ENCODE measurements around the gene SLC4A1AP. TPM values are rescaled to one million over a fixed set of nuclear protein-coding genes. Genes with fewer than 3 reads are reported as not detected.

SLC4A1AP gene
- polyA plus RNA-seq, 6 donors from 2014 or later, result 14.0 to 25.9 (median 24.1) TPM

- peak overlapping the region in 7 of 8 donors; percentile 33 to 73 (median 58) for H3K4me3 Mint-ChIP-seq
- DNase-seq (no peak), ATAC-seq (ENCODE audit: low read depth in 2 of 2) (no peak)
- H3K4me1 Mint-ChIP-seq, result peaks cover 0 to 11% (median 4%) of the 10 kb centered on the region in 3 donors
- peaks cover 0 to 28% (median 5%) of the 10 kb centered on the region in 7 donors for H3K9me3 Mint-ChIP-seq
- no peak overlapping the region for H3K27ac Mint-ChIP-seq
- peaks cover 4 to 6% of the 10 kb centered on the region in 2 donors for H3K36me3 Mint-ChIP-seq
- H3K27me3 Mint-ChIP-seq, result peaks cover 5 to 36% (median 36%) of the 10 kb centered on the region in 3 donors
Measured at GRCh38 chr2:27736031-27736889, 72.6 kb downstream of the SLC4A1AP start.

DNA sequence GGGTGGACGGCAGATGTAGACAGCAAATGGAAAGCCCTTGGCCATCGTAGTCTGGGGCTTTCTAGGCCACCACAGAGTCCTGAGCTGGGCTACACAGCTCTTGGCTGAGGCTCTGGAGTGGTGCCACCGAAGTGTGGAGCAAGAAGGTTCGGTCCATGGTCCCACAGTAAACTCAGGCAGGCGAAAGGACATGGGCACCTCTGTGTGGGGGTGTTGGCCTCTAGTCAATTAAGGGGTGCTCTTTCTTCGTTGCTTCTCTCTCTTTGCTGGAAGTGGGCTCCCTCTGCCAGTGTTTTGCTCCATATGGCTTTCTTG, 73.2 kb downstream of the SLC4A1AP start:
- ATAC-seq (ENCODE audit: low read depth in 2 of 2) (no peak), DNase-seq (no peak)
- Mint-ChIP-seq H3K36me3 (peaks cover 4 to 6% of the 10 kb centered on the region in 2 donors), H3K27ac (no peak overlapping the region), H3K4me1 (peaks cover 0 to 11% (median 4%) of the 10 kb centered on the region in 3 donors), H3K27me3 (peaks cover 5 to 36% (median 36%) of the 10 kb centered on the region in 3 donors), H3K4me3 (peak overlapping the region in 5 of 8 donors; percentile 12 to 44 (median 35)), H3K9me3 (peaks cover 0 to 30% (median 8%) of the 10 kb centered on the region in 7 donors)

DNA sequence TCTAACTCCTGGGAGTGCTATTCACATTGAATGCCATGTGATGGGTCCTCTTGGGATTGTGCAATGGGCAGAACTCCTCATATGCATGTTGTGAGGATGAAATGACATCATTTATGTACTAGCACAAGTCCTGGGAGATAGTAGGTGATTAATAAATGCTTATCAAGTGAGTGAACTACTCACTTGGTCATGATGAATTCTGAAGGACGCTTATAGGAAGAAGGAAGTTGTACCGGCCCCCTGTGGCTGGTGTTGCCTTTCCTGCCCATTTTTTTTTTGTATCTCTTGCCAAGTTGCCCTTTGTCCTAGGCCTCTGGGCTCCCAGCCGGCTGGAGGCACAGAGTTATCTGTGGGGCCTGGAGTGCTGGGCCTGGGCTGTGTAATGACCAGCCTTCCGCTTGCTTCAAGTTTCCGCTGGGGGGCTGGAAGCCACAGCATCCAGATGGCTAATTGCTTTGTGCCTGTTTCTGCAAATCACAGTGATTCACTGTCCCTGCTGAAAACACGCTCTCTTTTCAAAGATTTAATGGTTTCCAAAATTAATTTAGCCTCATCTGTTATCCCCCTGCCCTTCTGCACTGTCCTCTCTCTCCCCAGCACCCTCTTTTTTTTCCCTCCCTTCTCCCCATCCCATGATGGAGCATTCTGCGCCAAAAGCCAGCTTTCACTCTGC, 74.1 kb downstream of the SLC4A1AP start:
- H3K27ac Mint-ChIP-seq, result no peak overlapping the region
- peaks cover 4 to 6% of the 10 kb centered on the region in 2 donors for H3K36me3 Mint-ChIP-seq
- no peak for DNase-seq
- peaks cover 8 to 36% (median 36%) of the 10 kb centered on the region in 3 donors for H3K27me3 Mint-ChIP-seq
- H3K4me1 Mint-ChIP-seq, result peaks cover 0 to 11% (median 4%) of the 10 kb centered on the region in 3 donors
- peaks cover 0 to 30% (median 8%) of the 10 kb centered on the region in 7 donors for H3K9me3 Mint-ChIP-seq
- peak overlapping the region in 1 of 8 donors; percentile 21 for H3K4me3 Mint-ChIP-seq
- ATAC-seq (ENCODE audit: low read depth in 2 of 2), result no peak

DNA sequence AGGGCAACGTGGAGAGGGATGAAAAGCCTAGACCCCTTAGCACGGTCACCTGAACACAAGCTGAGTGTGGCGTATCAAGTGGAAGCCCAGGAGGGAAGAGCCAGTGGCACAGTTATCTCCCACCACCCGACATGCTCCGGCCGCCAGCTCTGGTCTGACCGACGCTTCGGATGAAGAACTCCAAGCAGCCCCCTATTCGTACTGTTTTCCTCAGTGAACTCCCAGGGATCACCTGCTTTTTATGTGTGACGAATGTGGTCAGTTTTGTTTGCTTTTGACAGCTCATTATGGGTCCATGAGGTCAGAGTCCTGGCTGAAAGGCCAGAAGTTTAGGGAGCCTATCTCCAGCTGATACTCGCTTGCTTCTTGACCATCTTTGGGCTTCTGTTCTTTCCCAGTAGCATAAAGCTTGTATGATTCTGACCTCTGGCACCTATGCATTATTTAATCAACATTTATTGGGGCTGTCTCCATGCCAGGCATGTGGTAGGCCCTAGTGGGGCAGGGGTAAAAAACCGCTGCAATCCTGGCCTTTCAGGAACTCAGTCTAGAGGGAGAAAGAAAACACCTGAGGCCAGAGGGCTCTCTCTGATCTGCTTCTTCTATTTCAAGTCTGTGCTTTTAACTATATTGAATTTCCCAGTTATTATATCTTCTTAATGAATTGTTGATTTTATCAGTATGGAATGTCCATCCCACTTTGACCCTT, 74.8 kb downstream of the SLC4A1AP start:
- peaks cover 4 to 6% of the 10 kb centered on the region in 2 donors for H3K36me3 Mint-ChIP-seq
- peaks cover 0 to 26% (median 8%) of the 10 kb centered on the region in 7 donors for H3K9me3 Mint-ChIP-seq
- no peak for ATAC-seq (ENCODE audit: low read depth in 2 of 2)
- H3K27ac Mint-ChIP-seq, result peak overlapping the region in 1 of 6 donors; percentile 36
- peaks cover 0 to 11% (median 4%) of the 10 kb centered on the region in 3 donors for H3K4me1 Mint-ChIP-seq
- H3K4me3 Mint-ChIP-seq, result peak overlapping the region in 1 of 8 donors; percentile 75
- peaks cover 8 to 36% (median 36%) of the 10 kb centered on the region in 3 donors for H3K27me3 Mint-ChIP-seq
- DNase-seq, result no peak

GRCh38 chr2:27739058-27739373, 75.3 kb downstream of the SLC4A1AP start:
- ATAC-seq (ENCODE audit: low read depth in 2 of 2) (no peak), DNase-seq (no peak)
- Mint-ChIP-seq H3K27me3 (peaks cover 8 to 36% (median 36%) of the 10 kb centered on the region in 3 donors), H3K4me3 (no peak overlapping the region), H3K36me3 (peaks cover 4 to 6% of the 10 kb centered on the region in 2 donors), H3K27ac (no peak overlapping the region), H3K9me3 (peaks cover 0 to 21% (median 8%) of the 10 kb centered on the region in 7 donors), H3K4me1 (peaks cover 0 to 11% (median 4%) of the 10 kb centered on the region in 3 donors)

- Mint-ChIP-seq H3K36me3 (peaks cover 4 to 6% of the 10 kb centered on the region in 2 donors), H3K27me3 (peaks cover 9 to 41% (median 37%) of the 10 kb centered on the region in 3 donors), H3K4me1 (peaks cover 0 to 2% (median 0%) of the 10 kb centered on the region in 3 donors), H3K27ac (no peak overlapping the region), H3K4me3 (no peak overlapping the region), H3K9me3 (peaks cover 0 to 16% (median 7%) of the 10 kb centered on the region in 7 donors)
- DNase-seq (no peak), ATAC-seq (ENCODE audit: low read depth in 2 of 2) (no peak)
Measured at GRCh38 chr2:27741673-27742072, 78.0 kb downstream of the SLC4A1AP start.

- ATAC-seq (ENCODE audit: low read depth in 2 of 2), result no peak
- Mint-ChIP-seq H3K4me1 (no peaks in the 10 kb centered on the region), H3K9me3 (peaks cover 0 to 16% (median 7%) of the 10 kb centered on the region in 7 donors), H3K27me3 (peaks cover 11 to 32% (median 29%) of the 10 kb centered on the region in 3 donors), H3K27ac (no peak overlapping the region), H3K4me3 (no peak overlapping the region), H3K36me3 (peaks cover 4 to 6% of the 10 kb centered on the region in 2 donors)
- no peak for DNase-seq
Measured at GRCh38 chr2:27742571-27742970, 78.9 kb downstream of the SLC4A1AP start.

Other genes with a start within 250 kb of the SLC4A1AP start
- 10 to 100 TPM; 45.3 to 76.5 (median 59.4) TPM for gene NRBP1, start 235.3 kb upstream of the SLC4A1AP start, polyA plus RNA-seq (ENCODE audit: low read depth in 6 of 6)
- gene KRTCAP3, start 221.5 kb upstream of the SLC4A1AP start, polyA plus RNA-seq (ENCODE audit: low read depth in 6 of 6), result 1 to 10 TPM in 4 of 6 donors, under 1 TPM in 1, not detected in 1; 1.00 to 8.3 (median 3.9) TPM
- 1 to 10 TPM in 5 of 6 donors, under 1 TPM in 1; 0.47 to 7.5 (median 3.2) TPM for gene IFT172, start 174.1 kb upstream of the SLC4A1AP start, polyA plus RNA-seq (ENCODE audit: low read depth in 6 of 6)
- gene FNDC4, start 168.7 kb upstream of the SLC4A1AP start, polyA plus RNA-seq (ENCODE audit: low read depth in 6 of 6), result under 1 TPM in 3 of 6 donors, not detected in 3; 0.17 to 0.65 (median 0.33) TPM
- gene GCKR, start 167.1 kb upstream of the SLC4A1AP start, polyA plus RNA-seq (ENCODE audit: low read depth in 6 of 6), result not detected
- gene ZNF512, start 80.8 kb upstream of the SLC4A1AP start, polyA plus RNA-seq (ENCODE audit: low read depth in 6 of 6), result 10 to 100 TPM; 28.0 to 42.1 (median 36.0) TPM
- gene CCDC121, start 34.9 kb upstream of the SLC4A1AP start, polyA plus RNA-seq (ENCODE audit: low read depth in 6 of 6), result 1 to 10 TPM; 1.3 to 2.6 (median 1.8) TPM
- 10 to 100 TPM; 50.3 to 89.4 (median 62.2) TPM for gene GPN1, start 34.8 kb upstream of the SLC4A1AP start, polyA plus RNA-seq (ENCODE audit: low read depth in 6 of 6)
- 10 to 100 TPM; 12.9 to 18.2 (median 15.2) TPM for gene SUPT7L, start 275 bp upstream of the SLC4A1AP start, polyA plus RNA-seq (ENCODE audit: low read depth in 6 of 6)
- gene MRPL33, start 107.8 kb downstream of the SLC4A1AP start, polyA plus RNA-seq (ENCODE audit: low read depth in 6 of 6), result 100 to 1,000 TPM; 165 to 215 (median 182) TPM
- 1 to 10 TPM; 2.2 to 5.3 (median 3.5) TPM for gene RBKS, start 226.5 kb downstream of the SLC4A1AP start, polyA plus RNA-seq (ENCODE audit: low read depth in 6 of 6)
- gene BABAM2, start 226.8 kb downstream of the SLC4A1AP start, polyA plus RNA-seq (ENCODE audit: low read depth in 6 of 6), result 10 to 100 TPM; 50.3 to 58.3 (median 55.6) TPM